Motor neuron (in vitro differentiated cells): ENCODE data around the gene LHX6. TPM values are rescaled to one million over a fixed set of nuclear protein-coding genes. Genes with fewer than 3 reads are reported as not detected.

Experiments
- ATAC-seq, 8 experiments: fragments of 200-7000 bp; cut with Tn5 transposase; replicated peaks in 6 of 8; 2 replicates each; pipeline ENCODE4 v1.8.0; 2021; ENCODE audit warnings: mild to moderate bottlenecking in 8 of 8, moderate library complexity in 8 of 8
- H3K27ac ChIP-seq, 2 donors: fragments of 250-450 bp; sonication (Bioruptor Pico); 2 replicates each; pipeline ENCODE4 v1.9.0; 2021; ENCODE audit warnings: antibody characterized with exemption in 2 of 2, mild to moderate bottlenecking in 2 of 2, moderate library complexity in 1 of 2
- H3K4me1 ChIP-seq, 2 donors: fragments of 250-450 bp; sonication (Bioruptor Pico); replicated peaks in 1 of 2; 2 replicates each; pipeline ENCODE4 v1.6.1; 2021; ENCODE audit warnings: antibody characterized with exemption in 2 of 2, mild to moderate bottlenecking in 2 of 2, moderate library complexity in 1 of 2
- H3K4me3 ChIP-seq, 5 donors: fragments of 250-450 bp; sonication (Bioruptor Pico); 2 replicates each; pipeline ENCODE4 v1.9.0; 2021; ENCODE audit warnings: antibody characterized with exemption in 5 of 5, mild to moderate bottlenecking in 5 of 5, moderate library complexity in 4 of 5
- WGBS, 10 experiments: fragments of 450-650 bp; shearing (Covaris generic); methylation state at CpG; one replicate each; pipeline ENCODE4 v1.0.0; 2022; 5-methylcytosine and 5-hydroxymethylcytosine counted together
- in situ Hi-C, 9 experiments: fragments of 400-800 bp; cut with MboI; loops; one replicate each; pipeline ENCODE4 v1.15.0; 2021; ENCODE audit warnings: low sequenced_read_pairs in 9 of 9, low pct_unique_long_range_greater_than_20kb in 2 of 9; ENCODE audit not compliant: unreplicated experiment in 9 of 9
- total RNA-seq, 8 experiments: library from RNA; unstranded; fragments of 300-600 nt; gene quantifications; 2 replicates each; pipeline versions ENCODE4 v1.2.3 to v1.2.4, GENCODE V29; 2022

LHX6 gene
- total RNA-seq, 8 experiments from 2014 or later, result 0.14 to 3.9 (median 0.60) TPM

DNA sequence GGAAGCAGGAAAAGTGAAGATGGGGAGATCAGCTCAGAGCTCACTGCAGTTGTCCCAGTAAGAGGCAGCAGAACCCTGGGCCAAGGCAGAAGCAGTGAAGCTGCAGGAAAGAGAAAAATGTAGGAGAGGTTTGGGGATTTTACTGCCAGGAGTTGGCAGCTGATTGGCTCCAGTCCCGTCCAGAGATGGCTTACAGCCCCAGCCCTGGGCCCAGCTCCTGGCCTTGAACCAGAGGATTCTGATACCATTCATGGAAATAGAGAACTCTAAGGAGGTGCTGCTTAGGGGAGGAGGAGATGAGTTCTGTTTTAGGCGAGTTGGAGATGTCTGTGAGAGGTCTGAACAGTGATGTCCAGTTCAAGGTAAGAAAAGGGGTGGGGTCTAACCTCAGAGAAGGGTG lies 64.5 kb downstream of the LHX6 start:
- Histone ChIP-seq H3K4me3 (no peak overlapping the region), H3K27ac (no peak overlapping the region), H3K4me1 (no peaks in the 10 kb centered on the region)
- WGBS, 10 experiments, result 0 to 31% (median 7%) methylated on average over 1 to 2 of the region's 2 CpGs; no CpG with 5 or more reads in 4 of the 10 experiments
- no peak for ATAC-seq
- in situ Hi-C loops, result no loop called here

DNA sequence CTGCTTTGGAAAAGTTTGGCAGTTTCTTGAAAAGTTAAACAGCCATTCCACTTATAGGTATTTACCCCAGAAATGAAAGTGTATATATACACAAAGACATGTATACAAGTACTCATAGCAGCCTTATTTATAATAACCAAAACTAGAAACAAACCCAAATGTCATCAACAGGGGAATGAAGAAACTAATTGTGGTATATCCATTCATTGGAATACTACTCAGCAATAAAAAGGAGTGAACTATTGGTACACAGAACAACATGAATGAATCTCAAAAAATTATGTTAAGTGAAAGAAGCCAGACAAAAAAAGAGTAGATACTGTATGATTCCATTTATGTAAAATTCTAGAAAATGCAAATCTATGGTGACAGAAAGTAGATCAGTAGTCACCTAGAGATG lies 66.3 kb downstream of the LHX6 start:
- no peak for ATAC-seq
- H3K4me3 ChIP-seq, result no peak overlapping the region
- in situ Hi-C loops, result no loop called here
- no peak overlapping the region for H3K27ac ChIP-seq
- peaks cover 0 to 2% of the 10 kb centered on the region in 2 donors for H3K4me1 ChIP-seq

- Histone ChIP-seq H3K4me3 (peak overlapping the region; percentile 62 to 89 (median 75)), H3K27ac (no peak overlapping the region), H3K4me1 (peaks cover 0 to 2% of the 10 kb centered on the region in 2 donors)
- ATAC-seq, result no peak
- in situ Hi-C loops, result no loop called here
- WGBS, 10 experiments, result 6 to 100% (median 60%) methylated on average over 1 to 6 of the region's 6 CpGs; no CpG with 5 or more reads in 1 of the 10 experiments
These were observed 68.9 kb downstream of the LHX6 start for GRCh38 chr9:122159925-122160246.

DNA sequence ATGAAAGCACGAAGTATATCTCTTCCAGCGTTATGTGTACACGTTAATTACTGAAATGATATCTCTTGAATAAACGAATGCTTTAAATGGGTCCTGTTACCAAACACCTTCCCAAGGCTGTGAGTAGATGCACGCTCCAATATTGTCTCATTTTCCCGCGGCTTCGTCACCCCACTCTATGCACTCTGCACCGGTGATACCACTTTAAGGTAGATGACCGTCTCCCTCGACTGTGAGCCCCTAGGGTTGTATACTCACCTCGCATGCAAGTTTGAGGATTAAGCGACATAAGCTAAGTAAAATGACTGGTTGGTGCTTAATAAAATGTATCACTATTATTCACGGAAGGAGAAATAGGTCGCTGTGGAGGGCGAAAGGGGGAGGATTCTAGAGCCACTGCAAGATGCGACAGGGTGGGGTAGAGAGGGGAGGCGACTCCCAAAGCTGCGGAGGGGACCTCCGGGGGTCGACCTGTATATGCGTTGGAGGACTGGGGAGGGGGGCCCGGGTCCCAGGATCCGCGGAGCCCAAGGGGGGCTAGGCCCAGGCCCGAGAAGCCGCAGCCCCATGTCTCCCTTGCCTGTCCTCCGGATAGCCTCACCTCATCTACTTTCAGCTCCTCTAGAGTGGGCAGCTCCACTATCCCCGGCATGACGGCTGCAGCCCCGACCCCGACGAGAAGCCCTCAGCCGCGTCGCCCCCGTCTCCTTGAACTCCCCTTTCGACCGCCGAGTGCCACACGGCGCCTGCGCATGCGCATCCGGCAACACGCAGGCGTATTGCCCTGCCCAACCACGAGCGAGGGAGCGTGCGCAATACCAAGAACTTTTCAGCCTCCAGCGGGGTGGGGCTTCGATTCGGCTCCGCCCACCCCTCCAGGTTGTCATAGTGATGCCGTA lies 69.5 kb downstream of the LHX6 start, which contains the start of the genes MORN5 and NDUFA8:
Gene MORN5 (plus strand): TSS at position 883 of the 899 bp plus-strand sequence. CDS start 65 bp downstream, outside the sequence.
Gene NDUFA8 (minus strand): TSS at position 754 of the 899 bp plus-strand sequence. CDS start 102 bp downstream, at position 652.
- peak; percentile 90 to 99 (median 97) for ATAC-seq
- 0 to 20% (median 3%) methylated on average over 3 to 30 of the region's 56 CpGs; no CpG with 5 or more reads in 2 of the 10 experiments for WGBS, 10 experiments
- Histone ChIP-seq H3K27ac (peak within 1 kb of the TSS; percentile 47 to 61), H3K4me3 (peak within 1 kb of the TSS; percentile 62 to 89 (median 75)), H3K4me1 (peaks cover 0 to 2% of the 10 kb centered on the region in 2 donors)
- in situ Hi-C loops, result no loop called here

GRCh38 chr9:122158202-122158601 lies 70.6 kb downstream of the LHX6 start:
- in situ Hi-C loops, result no loop called here
- Histone ChIP-seq H3K27ac (no peak overlapping the region), H3K4me1 (peaks cover 0 to 2% of the 10 kb centered on the region in 2 donors), H3K4me3 (peak overlapping the region in 1 of 5 donors; percentile 2)
- WGBS, 10 experiments, result 17 to 100% (median 100%) methylated on average over 1 to 2 of the region's 3 CpGs; no CpG with 5 or more reads in 3 of the 10 experiments
- peak in 3 of 8 experiments; percentile 8 to 41 (median 15) for ATAC-seq

- Histone ChIP-seq H3K4me1 (peaks cover 0 to 2% of the 10 kb centered on the region in 2 donors), H3K4me3 (no peak overlapping the region), H3K27ac (no peak overlapping the region)
- in situ Hi-C loops, result no loop called here
- no peak for ATAC-seq
- WGBS, 10 experiments, result 77 to 100% (median 93%) methylated on average over 2 to 4 of the region's 4 CpGs
These were observed 73.0 kb downstream of the LHX6 start for GRCh38 chr9:122155796-122156195.

Other genes with a start within 250 kb of the LHX6 start
- 10 to 100 TPM in 5 of 8 experiments, 1 to 10 TPM in 3; 5.7 to 16.9 (median 11.2) TPM for gene TTLL11, start 135.6 kb downstream of the LHX6 start, total RNA-seq
- 100 to 1,000 TPM in 1 of 8 experiments, 10 to 100 TPM in 7; 40.9 to 119 (median 64.1) TPM for gene NDUFA8, start 69.2 kb downstream of the LHX6 start, total RNA-seq
- 10 to 100 TPM in 1 of 8 experiments, 1 to 10 TPM in 3, under 1 TPM in 1, not detected in 3; 0.54 to 43.3 (median 1.2) TPM for gene MORN5, start 69.0 kb downstream of the LHX6 start, total RNA-seq
- gene RBM18, start 35.9 kb upstream of the LHX6 start, total RNA-seq, result 10 to 100 TPM; 11.7 to 19.2 (median 15.4) TPM
- gene MRRF, start 35.9 kb upstream of the LHX6 start, total RNA-seq, result 10 to 100 TPM; 23.1 to 81.6 (median 31.1) TPM
- 1 to 10 TPM in 2 of 8 experiments, under 1 TPM in 6; 0.05 to 3.2 (median 0.24) TPM for gene PTGS1, start 142.1 kb upstream of the LHX6 start, total RNA-seq
- under 1 TPM in 2 of 8 experiments, not detected in 6; 0.33 to 0.80 TPM for gene OR1J1, start 249.0 kb upstream of the LHX6 start, total RNA-seq